DOHH2 (cell line): Measurements from ENCODE around the gene UBE2M.

Source experiments
- H3F3A ChIP-seq: fragments of 200-600 bp; sonication (generic), shearing (Covaris generic); 2 replicates; pipeline ENCODE4 v1.6.0; 2016; ENCODE audit warnings: antibody characterized with exemption, mild to moderate bottlenecking; ENCODE audit not compliant: control insufficient read depth, insufficient read depth
- H3K27ac ChIP-seq: fragments of 200-600 bp; sonication (generic); 2 replicates; pipeline ENCODE4 v1.5.1; 2014; ENCODE audit warnings: low read depth, mild to moderate bottlenecking, low read length, moderate library complexity
- H3K27me3 ChIP-seq: fragments of 200-600 bp; sonication (generic); 2 replicates; pipeline ENCODE4 v1.6.1; 2014; ENCODE audit warnings: mild to moderate bottlenecking, low read length, mixed read lengths; ENCODE audit not compliant: control insufficient read depth
- H3K36me3 ChIP-seq: fragments of 200-600 bp; sonication (generic); 2 replicates; pipeline ENCODE4 v1.6.1; 2014; ENCODE audit warnings: mild to moderate bottlenecking, low read length, moderate library complexity, mixed read lengths; ENCODE audit not compliant: control insufficient read depth
- H3K4me1 ChIP-seq: fragments of 200-600 bp; sonication (generic); 2 replicates; pipeline ENCODE4 v1.6.1; 2014; ENCODE audit warnings: mild to moderate bottlenecking, low read length, mixed read lengths; ENCODE audit not compliant: control insufficient read depth
- H3K4me2 ChIP-seq: fragments of 200-600 bp; sonication (generic); 2 replicates; pipeline ENCODE4 v1.6.0; 2014; ENCODE audit warnings: mild to moderate bottlenecking, low read length, moderate library complexity
- H3K4me3 ChIP-seq: fragments of 200-600 bp; sonication (generic); 2 replicates; pipeline ENCODE4 v1.5.1; 2014; ENCODE audit warnings: mild to moderate bottlenecking, low read length, mixed read lengths
- H3K79me2 ChIP-seq: fragments of 200-600 bp; sonication (generic); 2 replicates; pipeline ENCODE4 v1.6.1; 2014; ENCODE audit warnings: mild to moderate bottlenecking, low read length, mixed read lengths; ENCODE audit not compliant: control insufficient read depth
- H3K9me2 ChIP-seq: fragments of 200-600 bp; sonication (generic); replicated peaks from 2 replicates; pipeline ENCODE4 v1.6.1; 2014; ENCODE audit warnings: mild to moderate bottlenecking, low read length, mixed read lengths; ENCODE audit not compliant: control insufficient read depth
- H3K9me3 ChIP-seq: fragments of 200-600 bp; sonication (generic); 2 replicates; pipeline ENCODE4 v1.6.1; 2014; ENCODE audit warnings: antibody characterized with exemption, low read length, mixed read lengths; ENCODE audit not compliant: control insufficient read depth, insufficient read depth
- H4K20me1 ChIP-seq: fragments of 200-600 bp; sonication (generic); 2 replicates; pipeline ENCODE4 v1.6.0; 2014; ENCODE audit warnings: low read depth, mild to moderate bottlenecking, antibody characterized with exemption, low read length, moderate library complexity; ENCODE audit not compliant: control insufficient read depth, insufficient read depth
- EZH2phosphoT487 ChIP-seq: fragments of 200-600 bp; sonication (generic); IDR thresholded peaks from 2 replicates; pipeline ENCODE4 v1.6.1; 2017; ENCODE audit warnings: borderline replicate concordance, mild to moderate bottlenecking, antibody characterized with exemption, low read length, moderate library complexity, mixed read lengths
- TF ChIP-seq, protein P1 (sequence below): fragments of 200-600 bp; sonication (generic); IDR thresholded peaks from one replicate; pipeline ENCODE4 v1.5.1; 2014; ENCODE audit warnings: antibody characterized with exemption, mild to moderate bottlenecking, low read depth, low read length; ENCODE audit not compliant: poor library complexity, severe bottlenecking

The UBE2M gene

DNA sequence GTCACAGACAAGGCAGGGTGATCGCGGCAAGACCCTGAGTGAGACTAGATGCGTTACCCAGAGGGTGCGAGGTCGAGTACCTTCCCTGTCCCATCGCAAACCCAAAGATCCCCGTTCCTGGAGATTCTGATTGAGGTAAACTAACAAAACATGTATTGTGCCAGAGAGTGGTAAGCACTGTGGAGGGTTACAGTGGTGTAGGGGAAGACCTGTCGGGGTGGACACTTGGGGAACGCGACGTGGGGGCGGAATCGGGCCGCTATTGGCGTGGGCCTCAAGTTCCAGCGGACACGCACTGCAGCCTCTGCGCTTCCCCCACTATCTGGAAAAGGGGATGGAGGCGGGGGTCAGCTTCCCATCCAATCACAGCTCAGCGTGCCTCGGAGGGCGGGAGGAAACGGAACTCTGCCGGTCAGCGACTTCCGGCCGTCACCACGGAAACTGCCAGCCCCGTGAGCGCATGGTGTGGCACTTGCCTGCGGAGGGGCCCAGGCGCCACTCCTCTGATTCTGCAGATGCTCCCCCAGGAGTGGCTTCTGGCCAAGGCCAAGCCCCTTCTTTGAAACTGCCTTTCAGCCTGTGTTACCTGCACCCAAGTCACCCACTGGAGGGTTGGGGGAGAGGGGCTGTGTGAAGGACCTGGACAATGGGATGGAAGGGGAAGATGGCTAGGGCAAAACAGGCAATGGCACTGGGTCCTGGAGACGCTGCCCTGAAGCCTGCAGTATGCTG, 1.0 kb upstream of the UBE2M start:
- peak overlapping the region; percentile 91 for H3K27ac ChIP-seq
- H3K27me3 ChIP-seq = 0 out of 2 replicates have a peak, but pooled peaks cover 2% of the 10 kb centered on the region
- H3K9me2 ChIP-seq = no peaks in the 10 kb centered on the region
- TF ChIP-seq, protein P1, sequence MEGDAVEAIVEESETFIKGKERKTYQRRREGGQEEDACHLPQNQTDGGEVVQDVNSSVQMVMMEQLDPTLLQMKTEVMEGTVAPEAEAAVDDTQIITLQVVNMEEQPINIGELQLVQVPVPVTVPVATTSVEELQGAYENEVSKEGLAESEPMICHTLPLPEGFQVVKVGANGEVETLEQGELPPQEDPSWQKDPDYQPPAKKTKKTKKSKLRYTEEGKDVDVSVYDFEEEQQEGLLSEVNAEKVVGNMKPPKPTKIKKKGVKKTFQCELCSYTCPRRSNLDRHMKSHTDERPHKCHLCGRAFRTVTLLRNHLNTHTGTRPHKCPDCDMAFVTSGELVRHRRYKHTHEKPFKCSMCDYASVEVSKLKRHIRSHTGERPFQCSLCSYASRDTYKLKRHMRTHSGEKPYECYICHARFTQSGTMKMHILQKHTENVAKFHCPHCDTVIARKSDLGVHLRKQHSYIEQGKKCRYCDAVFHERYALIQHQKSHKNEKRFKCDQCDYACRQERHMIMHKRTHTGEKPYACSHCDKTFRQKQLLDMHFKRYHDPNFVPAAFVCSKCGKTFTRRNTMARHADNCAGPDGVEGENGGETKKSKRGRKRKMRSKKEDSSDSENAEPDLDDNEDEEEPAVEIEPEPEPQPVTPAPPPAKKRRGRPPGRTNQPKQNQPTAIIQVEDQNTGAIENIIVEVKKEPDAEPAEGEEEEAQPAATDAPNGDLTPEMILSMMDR = no peak
- TF ChIP-seq EZH2phosphoT487 = no peak
- no peaks in the 10 kb centered on the region for H3K9me3 ChIP-seq
- H3K4me3 ChIP-seq = peak overlapping the region; percentile 92
- peaks cover 74% of the 10 kb centered on the region for H3K4me1 ChIP-seq
- peaks cover 45% of the 10 kb centered on the region for H3K79me2 ChIP-seq
- H3K36me3 ChIP-seq = peaks cover 36% of the 10 kb centered on the region
- no peaks in the 10 kb centered on the region for H4K20me1 ChIP-seq
- peaks cover 38% of the 10 kb centered on the region for H3F3A ChIP-seq
- H3K4me2 ChIP-seq = peak overlapping the region; percentile 95

DNA sequence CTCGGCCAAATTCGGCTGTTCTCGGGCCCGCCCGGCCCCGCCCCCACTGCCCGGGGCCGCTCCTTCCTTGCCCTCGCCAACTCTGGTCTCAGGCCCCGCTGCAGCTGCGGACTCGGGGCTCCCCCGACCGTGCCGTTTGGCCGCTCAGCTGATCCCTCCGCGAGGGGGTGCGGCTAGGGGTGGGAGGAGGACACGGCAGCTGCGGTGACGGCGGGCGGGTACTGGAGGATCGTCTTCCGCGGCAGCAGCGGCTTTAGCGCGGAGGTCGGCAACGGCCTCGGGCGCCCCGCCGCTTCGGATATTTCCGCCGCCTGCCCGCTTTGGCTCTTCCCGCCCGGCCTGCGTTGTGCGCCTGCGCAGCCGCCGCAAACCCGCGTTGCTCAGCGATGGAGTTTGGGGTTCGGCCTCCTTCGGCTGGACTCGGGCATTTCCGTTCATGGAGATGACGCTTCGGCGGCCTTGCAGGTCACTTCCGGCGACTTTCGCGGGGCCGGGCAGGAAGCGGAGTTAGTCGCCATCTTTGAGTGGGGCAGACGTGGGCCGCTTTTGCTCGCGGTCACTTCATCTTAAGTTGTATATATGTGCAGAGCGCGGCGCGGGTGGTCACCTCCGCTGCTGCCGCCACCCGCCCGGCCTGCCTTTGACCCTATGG, 338 bp upstream of the UBE2M start:
- no peak for TF ChIP-seq EZH2phosphoT487
- TF ChIP-seq, protein P1 = no peak
- H3K4me2 ChIP-seq = peak overlapping the region; percentile 95
- peaks cover 38% of the 10 kb centered on the region for H3F3A ChIP-seq
- peaks cover 75% of the 10 kb centered on the region for H3K4me1 ChIP-seq
- H3K36me3 ChIP-seq = peaks cover 43% of the 10 kb centered on the region
- 0 out of 2 replicates have a peak, but pooled peaks cover 2% of the 10 kb centered on the region for H3K27me3 ChIP-seq
- H3K9me2 ChIP-seq = no peaks in the 10 kb centered on the region
- peaks cover 51% of the 10 kb centered on the region for H3K79me2 ChIP-seq
- no peaks in the 10 kb centered on the region for H4K20me1 ChIP-seq
- H3K4me3 ChIP-seq = peak overlapping the region; percentile 92
- peak overlapping the region; percentile 91 for H3K27ac ChIP-seq
- H3K9me3 ChIP-seq = no peaks in the 10 kb centered on the region

DNA sequence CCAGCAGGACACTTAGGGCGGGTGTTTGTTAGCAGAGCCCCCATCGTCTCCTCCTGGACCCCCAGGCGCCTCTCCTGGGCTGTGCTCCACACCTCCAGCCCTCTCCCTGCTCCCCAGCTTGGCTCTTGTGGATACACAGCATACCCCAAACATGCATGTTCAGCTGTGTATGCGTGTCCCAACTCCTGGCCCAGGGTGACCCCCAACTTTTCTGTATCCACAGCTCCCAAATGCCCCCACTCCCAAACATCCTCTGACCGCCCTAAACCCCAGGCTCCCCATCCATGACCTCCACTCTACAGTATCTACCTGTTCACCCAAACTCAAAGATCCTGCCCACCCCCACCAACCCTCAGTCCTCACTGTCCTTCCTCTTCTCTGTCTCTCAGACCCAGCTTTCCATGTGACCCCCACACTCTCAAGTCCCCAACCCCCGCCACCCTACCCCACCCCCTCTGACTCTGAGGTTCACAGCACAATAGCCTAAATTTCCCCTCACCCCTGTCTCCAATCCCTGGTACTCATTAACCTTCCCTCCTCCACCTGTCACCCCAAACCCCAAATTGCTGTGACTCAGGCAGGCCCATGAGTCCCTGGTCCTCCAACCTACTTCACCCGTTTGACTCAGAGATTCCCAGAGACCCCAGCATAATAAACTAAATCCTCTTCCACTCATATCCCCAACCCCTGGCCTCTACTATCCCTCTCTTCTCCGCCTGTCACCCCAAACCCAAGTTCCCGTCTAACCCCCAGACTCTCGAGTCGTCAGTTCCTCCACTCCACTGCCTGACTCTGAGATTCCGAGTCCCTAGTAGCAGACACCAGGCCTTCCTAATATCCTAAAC, 968 bp downstream of the UBE2M start:
- Histone ChIP-seq H3K4me2 (peak overlapping the region; percentile 90), H3K27me3 (no peaks in the 10 kb centered on the region), H3K9me3 (no peaks in the 10 kb centered on the region), H3K9me2 (no peaks in the 10 kb centered on the region), H3K36me3 (peaks cover 53% of the 10 kb centered on the region), H3K79me2 (peaks cover 46% of the 10 kb centered on the region), H3F3A (peaks cover 44% of the 10 kb centered on the region), H3K27ac (peak overlapping the region; percentile 67), H4K20me1 (no peaks in the 10 kb centered on the region), H3K4me1 (peaks cover 74% of the 10 kb centered on the region), H3K4me3 (peak overlapping the region; percentile 76)
- TF ChIP-seq EZH2phosphoT487 = no peak
- TF ChIP-seq, protein P1 = no peak
